SU-DHL-6 (cell line): ENCODE results near the gene CYP2J2.

Experiments used
- H2AFZ ChIP-seq: fragments of 200-600 bp; sonication (generic); 2 replicates; pipeline ENCODE4 v1.6.1; 2014; ENCODE audit warnings: low read depth, mild to moderate bottlenecking, moderate library complexity, mixed read lengths, antibody characterized with exemption, low read length; ENCODE audit not compliant: severe bottlenecking
- H3F3A ChIP-seq: fragments of 200-600 bp; shearing (Covaris generic); 2 replicates; pipeline ENCODE4 v1.6.0; 2016; ENCODE audit warnings: antibody characterized with exemption, mild to moderate bottlenecking; ENCODE audit not compliant: insufficient read depth
- H3K27ac ChIP-seq: fragments of 200-600 bp; sonication (generic); 2 replicates; pipeline ENCODE4 v1.5.1; 2016; ENCODE audit warnings: low read depth, mild to moderate bottlenecking, low read length, moderate library complexity, mixed read lengths
- H3K27me3 ChIP-seq: fragments of 200-600 bp; sonication (generic), shearing (Covaris generic); 2 replicates; pipeline ENCODE4 v1.6.0; 2014; ENCODE audit warnings: mild to moderate bottlenecking, low read length
- H3K36me3 ChIP-seq: fragments of 200-600 bp; sonication (generic); 2 replicates; pipeline ENCODE4 v1.6.1; 2014; ENCODE audit warnings: mild to moderate bottlenecking, low read length, mixed read lengths
- H3K4me2 ChIP-seq: fragments of 300-600, 200-600 bp; shearing (Covaris generic), sonication (generic); 2 replicates; pipeline ENCODE4 v1.6.0; 2014; ENCODE audit warnings: low read length, low read depth, mild to moderate bottlenecking; ENCODE audit not compliant: poor library complexity, severe bottlenecking
- H3K4me3 ChIP-seq: fragments of 200-600 bp; sonication (generic); 2 replicates; pipeline ENCODE4 v1.5.1; 2014; ENCODE audit warnings: antibody characterized with exemption, low read length, mild to moderate bottlenecking, mixed read lengths; ENCODE audit not compliant: insufficient read depth, poor library complexity, severe bottlenecking
- H3K79me2 ChIP-seq: fragments of 200-600 bp; sonication (generic); 2 replicates; pipeline ENCODE4 v1.6.1; 2014; ENCODE audit warnings: mild to moderate bottlenecking, low read length, moderate library complexity; ENCODE audit not compliant: insufficient read depth
- H3K9ac ChIP-seq: fragments of 200-600 bp; sonication (generic); 2 replicates; pipeline ENCODE4 v1.7.0; 2014; ENCODE audit warnings: mild to moderate bottlenecking, low read length
- H3K9me2 ChIP-seq: fragments of 200-600 bp; sonication (generic); replicated peaks from 2 replicates; pipeline ENCODE4 v1.6.1; 2014; ENCODE audit warnings: low read length; ENCODE audit not compliant: insufficient read depth
- H3K9me3 ChIP-seq: fragments of 200-600 bp; sonication (generic); 2 replicates; pipeline ENCODE4 v1.6.1; 2014; ENCODE audit warnings: low read length, mixed read lengths; ENCODE audit not compliant: insufficient read depth
- H4K20me1 ChIP-seq: fragments of 200-600 bp; sonication (generic); 2 replicates; pipeline ENCODE4 v1.6.1; 2014; ENCODE audit warnings: low read depth, mild to moderate bottlenecking, antibody characterized with exemption, low read length, moderate library complexity, mixed read lengths
- CTCF ChIP-seq: fragments of 200-600 bp; sonication (generic); IDR thresholded peaks from one replicate; pipeline ENCODE4 v1.5.1; 2017; ENCODE audit warnings: antibody characterized with exemption, mild to moderate bottlenecking, low read length, moderate library complexity; ENCODE audit not compliant: insufficient read depth, poor library complexity, severe bottlenecking
- EZH2phosphoT487 ChIP-seq: fragments of 200-600 bp; sonication (generic), shearing (Covaris generic); conservative IDR thresholded peaks from 2 replicates; pipeline ENCODE4 v1.6.1; 2018; ENCODE audit warnings: mild to moderate bottlenecking, antibody characterized with exemption, low read length, moderate library complexity, mixed read lengths

Gene CYP2J2

DNA sequence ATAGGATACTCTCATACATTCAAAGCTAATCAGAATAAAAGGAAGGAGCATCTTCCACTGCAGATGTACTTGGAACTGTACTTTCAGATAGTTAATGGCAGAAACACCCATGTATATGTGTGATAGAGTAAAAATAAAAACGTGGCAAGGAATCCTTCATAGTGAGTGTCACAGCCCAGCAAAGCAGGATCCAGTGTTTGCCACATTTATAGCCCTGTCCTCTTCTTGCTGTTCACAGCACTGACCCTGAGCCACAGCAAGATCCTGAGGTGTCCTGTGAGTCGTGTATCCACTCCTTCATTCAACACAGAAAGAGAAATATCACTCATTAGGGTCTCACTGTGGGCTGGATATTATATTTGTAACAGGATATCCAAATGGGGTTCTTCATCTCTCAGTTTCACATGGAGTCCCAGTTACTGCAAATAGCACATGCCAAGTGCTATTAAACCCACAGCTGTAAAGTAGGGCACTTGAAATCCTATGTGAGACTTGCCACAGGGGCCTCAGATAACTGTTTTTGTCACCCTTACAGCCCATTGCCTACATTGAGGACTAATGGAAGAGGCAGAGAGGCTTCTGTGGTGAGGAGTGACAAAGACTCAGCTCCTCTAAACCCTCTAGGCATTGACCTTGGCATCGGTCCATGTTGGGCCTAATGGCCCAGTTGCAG, 41.3 kb downstream of the CYP2J2 start:
- Histone ChIP-seq H3K27me3 (no peaks in the 10 kb centered on the region), H3K36me3 (no peaks in the 10 kb centered on the region), H2AFZ (no peak overlapping the region), H3K9me3 (no peaks in the 10 kb centered on the region; the same call in 1 of the 2 replicates), H3K4me3 (no peak overlapping the region), H3K4me2 (no peak overlapping the region), H3K79me2 (no peaks in the 10 kb centered on the region), H3F3A (no peaks in the 10 kb centered on the region), H4K20me1 (no peaks in the 10 kb centered on the region), H3K27ac (no peak overlapping the region), H3K9ac (no peak overlapping the region), H3K9me2 (no peaks in the 10 kb centered on the region)
- no peak for TF ChIP-seq CTCF

DNA sequence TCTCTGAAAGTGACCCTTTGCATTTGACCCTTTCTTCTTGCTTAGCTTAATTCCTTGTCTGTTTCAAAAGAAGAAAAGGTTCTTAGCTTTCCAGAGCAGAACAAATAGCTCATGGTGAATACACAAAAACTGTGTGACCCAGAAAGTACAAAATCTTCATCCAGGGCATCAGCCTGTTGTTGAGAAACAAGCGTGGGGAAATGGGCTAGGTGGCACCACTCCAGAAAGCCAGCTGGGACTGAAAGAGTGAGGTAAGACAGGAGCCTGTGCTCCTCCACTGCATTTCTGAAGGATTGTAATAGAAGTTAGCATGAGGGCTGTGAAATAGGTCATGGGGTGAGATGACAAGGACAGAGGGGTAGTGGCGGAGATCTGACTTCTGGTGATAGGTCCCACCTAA, 45.8 kb downstream of the CYP2J2 start:
- H3F3A ChIP-seq, result no peaks in the 10 kb centered on the region
- H3K9ac ChIP-seq, result no peak overlapping the region
- H3K27ac ChIP-seq, result no peak overlapping the region
- H3K9me3 ChIP-seq, result no peaks in the 10 kb centered on the region
- H3K4me2 ChIP-seq, result no peak overlapping the region
- H3K9me2 ChIP-seq, result no peaks in the 10 kb centered on the region
- TF ChIP-seq CTCF (no peak), EZH2phosphoT487 (no peak)
- H3K4me3 ChIP-seq, result no peak overlapping the region
- H3K79me2 ChIP-seq, result no peaks in the 10 kb centered on the region
- no peaks in the 10 kb centered on the region for H4K20me1 ChIP-seq
- no peaks in the 10 kb centered on the region for H3K27me3 ChIP-seq
- H3K36me3 ChIP-seq, result no peaks in the 10 kb centered on the region
- no peak overlapping the region for H2AFZ ChIP-seq

DNA sequence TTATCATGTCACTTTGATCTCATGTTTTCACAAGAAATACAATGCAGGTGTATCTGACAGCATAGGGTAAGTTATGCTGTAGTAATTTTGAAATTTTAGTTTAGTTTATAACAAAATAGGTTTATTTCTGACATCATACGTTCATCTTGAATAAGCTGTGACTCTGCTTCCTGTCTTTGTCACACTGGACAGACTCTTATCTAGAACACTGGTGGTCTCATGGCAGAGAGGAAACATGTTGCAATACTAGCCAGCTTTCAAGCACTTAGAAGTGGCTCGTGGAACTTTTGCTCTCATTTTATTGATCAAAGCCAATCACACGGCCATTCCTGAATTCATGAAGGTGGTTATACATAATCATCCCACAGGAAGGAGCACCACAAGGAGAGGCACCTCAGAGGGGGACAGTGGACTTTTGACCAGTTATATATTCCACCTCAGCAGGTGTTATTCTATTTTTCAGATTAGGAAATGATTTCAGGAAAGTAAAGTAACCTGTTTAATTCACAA, 46.5 kb downstream of the CYP2J2 start:
- H3K9ac ChIP-seq, result no peak overlapping the region
- H3K9me3 ChIP-seq, result no peaks in the 10 kb centered on the region
- no peak overlapping the region for H3K27ac ChIP-seq
- TF ChIP-seq CTCF (no peak), EZH2phosphoT487 (no peak)
- H2AFZ ChIP-seq, result no peak overlapping the region
- H3K36me3 ChIP-seq, result no peaks in the 10 kb centered on the region
- H3K79me2 ChIP-seq, result no peaks in the 10 kb centered on the region
- no peak overlapping the region for H3K4me3 ChIP-seq
- H3K27me3 ChIP-seq, result no peaks in the 10 kb centered on the region
- H3K4me2 ChIP-seq, result no peak overlapping the region
- no peaks in the 10 kb centered on the region for H3K9me2 ChIP-seq
- no peaks in the 10 kb centered on the region for H3F3A ChIP-seq
- no peaks in the 10 kb centered on the region for H4K20me1 ChIP-seq
